NCI-H526 (cell line): ENCODE measurements around the gene RMND1.
"Not testable (repeated sequence)": the region's sequence is repeated elsewhere in the genome, so short reads cannot be mapped to it uniquely, and the experiment has no call there.

Source experiments
- DNase-seq, 2 experiments: peaks; one replicate each; lab custom pipeline; 2025; lab: John Stamatoyannopoulos, UW

Gene RMND1, protein sequence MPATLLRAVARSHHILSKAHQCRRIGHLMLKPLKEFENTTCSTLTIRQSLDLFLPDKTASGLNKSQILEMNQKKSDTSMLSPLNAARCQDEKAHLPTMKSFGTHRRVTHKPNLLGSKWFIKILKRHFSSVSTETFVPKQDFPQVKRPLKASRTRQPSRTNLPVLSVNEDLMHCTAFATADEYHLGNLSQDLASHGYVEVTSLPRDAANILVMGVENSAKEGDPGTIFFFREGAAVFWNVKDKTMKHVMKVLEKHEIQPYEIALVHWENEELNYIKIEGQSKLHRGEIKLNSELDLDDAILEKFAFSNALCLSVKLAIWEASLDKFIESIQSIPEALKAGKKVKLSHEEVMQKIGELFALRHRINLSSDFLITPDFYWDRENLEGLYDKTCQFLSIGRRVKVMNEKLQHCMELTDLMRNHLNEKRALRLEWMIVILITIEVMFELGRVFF

DNA sequence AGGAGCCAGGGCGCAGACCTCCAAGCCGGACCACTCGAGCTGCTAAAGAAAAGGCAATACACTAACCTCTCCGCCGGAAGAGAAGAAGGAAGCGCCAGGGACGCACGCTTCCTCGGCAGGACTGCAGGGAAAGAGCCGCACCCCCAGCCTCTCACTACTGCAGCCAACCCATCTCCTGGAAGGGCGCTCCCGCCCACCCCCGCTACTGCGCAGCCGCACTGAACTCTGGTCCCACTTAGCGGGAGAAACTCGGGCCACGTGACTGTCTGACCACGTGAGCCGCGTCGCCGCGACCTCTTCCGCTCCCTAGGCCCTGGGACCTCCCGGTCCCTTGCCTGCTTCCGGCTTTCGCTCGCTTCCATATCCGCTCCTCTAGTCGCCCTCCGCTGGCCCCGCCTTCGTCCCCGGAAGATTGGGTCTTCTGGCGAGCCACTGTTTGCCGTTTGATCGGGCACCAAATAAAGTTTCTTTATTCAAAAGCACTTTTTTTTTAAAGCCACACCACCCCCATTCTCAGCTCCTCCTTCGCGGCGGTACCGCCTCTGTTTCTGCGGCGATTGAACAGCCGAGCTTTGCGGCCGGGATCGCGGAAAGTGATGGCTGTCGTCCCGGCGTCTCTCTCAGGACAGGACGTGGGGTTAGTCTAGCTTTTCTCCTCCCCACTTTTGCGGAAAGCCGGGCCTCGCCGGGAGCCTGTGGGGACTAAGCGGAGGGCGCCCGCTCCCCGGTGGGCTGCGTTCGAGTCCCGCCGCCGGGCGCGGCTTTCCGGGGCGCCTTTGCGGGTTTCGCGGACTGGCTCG, at the start of gene RMND1:
Gene RMND1, minus strand, starts transcription at position 177 of the 800 bp plus-strand sequence. CDS start 6,315 bp downstream, outside the sequence.
- DNase-seq = peak; percentile 99

DNA sequence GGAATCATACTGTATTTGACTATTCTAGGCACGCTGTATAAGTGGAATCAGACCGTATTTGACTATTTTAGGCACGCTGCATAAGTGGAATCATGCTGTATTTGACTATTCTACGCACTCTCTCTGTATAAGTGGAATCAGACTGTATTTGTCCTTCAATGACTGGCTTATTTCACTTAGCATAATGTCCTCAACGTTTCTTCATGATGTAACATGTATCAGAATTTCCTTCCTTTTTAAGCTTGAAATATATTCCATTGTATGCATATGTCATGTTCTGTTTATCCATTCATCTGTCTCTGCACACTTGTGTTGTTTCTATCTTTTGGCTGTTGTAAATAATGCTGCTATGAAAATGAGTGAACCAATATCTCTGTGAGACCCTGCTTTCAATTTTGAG, 47.6 kb upstream of the RMND1 start:
- DNase-seq = no peak

DNA sequence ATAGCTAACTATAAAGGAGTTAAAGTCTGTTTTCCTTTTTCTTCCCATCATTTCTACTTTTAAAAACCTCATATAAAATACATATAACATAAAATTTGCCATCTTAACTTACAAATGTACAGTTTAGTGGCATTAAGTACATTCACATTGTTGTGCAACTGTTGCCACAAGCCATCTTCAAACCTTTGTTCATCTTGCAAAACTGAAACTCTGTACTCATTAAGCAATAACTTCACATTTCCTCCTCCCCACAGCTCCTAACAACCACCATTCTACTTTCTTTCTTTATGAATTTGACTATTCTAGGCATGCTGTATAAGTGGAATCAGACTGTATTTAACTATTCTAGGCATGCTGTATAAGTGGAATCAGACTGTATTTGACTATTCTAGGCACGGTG, 46.4 kb upstream of the RMND1 start:
- DNase-seq = no peak

DNA sequence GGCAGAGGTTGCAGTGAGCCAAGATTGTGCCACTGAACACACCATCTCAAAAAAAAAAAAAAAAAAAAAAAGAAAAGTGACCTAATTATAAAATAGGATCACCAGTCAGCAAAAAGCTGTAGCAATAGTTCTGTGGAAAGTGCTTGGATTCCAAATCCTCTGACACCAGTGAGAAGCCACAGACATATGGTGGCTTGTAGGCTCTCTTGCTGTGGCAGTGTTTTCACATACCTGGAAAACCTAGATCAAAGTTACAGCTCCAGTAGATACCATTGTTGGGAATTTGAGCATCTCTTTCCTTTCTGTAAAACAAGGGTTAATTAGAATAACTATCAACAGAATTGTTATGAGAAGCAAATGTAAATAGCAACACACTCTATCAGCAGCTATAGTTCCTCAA, 46.0 kb upstream of the RMND1 start:
- no peak for DNase-seq

DNA sequence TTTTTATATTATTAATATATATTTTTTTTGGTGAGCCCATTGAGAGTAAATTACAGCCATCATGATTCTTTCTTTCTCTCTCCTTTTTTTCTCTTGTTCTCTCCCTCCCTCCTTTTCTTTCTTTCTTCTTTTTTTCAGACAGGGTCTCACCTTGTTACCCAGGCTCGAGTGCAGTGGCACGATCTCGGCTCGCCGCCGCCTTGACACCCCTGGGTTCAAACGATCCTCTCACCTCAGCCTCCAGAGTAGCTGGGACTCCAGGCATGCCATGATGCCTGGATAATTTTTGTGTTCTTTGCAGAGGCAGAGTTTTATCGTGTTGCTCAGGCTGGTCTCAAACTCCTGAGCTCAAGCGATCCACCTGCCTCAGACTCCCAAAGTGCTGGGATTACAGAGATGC, 43.5 kb upstream of the RMND1 start:
- no peak for DNase-seq

DNA sequence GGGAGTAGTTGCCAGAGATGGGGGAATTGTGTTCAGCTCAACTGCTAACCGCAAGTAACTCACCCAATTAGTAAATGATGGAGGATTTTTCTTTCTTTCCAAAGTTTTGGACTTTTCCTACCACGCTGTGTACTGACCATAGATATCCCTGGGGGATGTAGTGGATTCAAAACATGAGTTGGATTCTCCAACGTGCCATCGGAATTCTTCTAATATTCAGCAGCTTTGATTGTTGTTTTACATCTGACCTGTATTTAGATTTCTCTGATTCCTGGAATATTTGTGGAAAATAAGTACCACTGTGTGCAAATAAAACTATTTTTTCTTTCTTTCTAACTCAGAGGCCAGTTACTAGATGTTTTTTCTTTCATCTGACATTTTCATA, 43.0 kb upstream of the RMND1 start:
- no peak for DNase-seq

DNA sequence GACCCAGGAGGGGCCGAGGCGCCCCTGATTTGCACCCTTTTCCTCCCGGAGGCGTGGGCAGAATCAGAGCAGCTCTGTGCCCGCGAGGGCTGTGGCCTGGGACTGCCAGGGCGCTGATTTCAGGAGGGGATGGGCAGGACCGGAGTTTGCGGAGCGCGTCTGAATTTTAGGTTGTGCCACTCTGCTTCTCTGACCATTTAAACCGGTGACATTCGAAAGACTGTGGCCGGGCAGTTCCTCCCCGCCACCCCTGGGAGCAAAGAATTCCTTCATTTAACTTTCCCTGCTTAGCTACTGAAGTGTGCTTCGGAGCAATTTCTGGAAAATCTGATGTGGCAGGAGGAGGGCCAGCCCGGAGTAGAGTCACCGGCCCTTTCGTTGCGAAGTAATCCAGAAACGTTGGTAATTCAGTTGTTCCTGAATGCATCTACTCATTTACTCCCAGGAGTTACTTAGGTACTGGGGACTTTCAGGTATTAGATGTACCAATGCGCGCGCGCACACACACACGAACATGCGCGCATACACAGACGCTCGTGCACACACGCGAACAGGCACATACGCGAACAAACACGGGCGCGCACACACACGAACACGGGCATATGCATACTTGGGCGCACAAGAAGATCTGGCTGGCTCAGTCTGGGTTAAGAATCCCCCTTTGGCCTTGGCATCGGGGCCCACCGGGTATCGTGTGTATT, 42.5 kb upstream of the RMND1 start:
- peak in 1 of 2 experiments; percentile 74 for DNase-seq

DNA sequence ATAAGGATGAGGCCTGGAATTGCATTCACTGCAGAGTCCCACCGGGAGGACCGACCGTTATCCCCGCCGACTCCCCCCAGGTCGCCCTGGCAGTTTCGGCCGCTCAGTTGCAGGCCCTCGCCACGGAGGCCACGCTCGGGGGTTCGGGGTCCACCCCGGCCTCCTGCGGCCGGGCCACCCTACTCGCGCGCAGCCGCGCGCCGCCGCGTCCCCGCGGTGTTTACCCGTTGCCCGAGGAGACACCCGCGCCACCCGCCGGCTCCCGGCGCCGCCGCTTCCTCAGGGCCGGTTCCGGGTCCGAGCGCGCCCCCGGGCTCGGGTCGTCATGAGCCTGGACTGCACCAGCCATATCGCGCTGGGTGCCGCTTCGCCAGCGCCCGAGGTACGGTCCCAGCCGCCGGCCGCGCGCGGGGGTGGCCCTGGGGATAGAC, 41.9 kb upstream of the RMND1 start, which contains the start of gene CCDC170:
Gene CCDC170, plus strand, starts transcription at position 214 of the 431 bp plus-strand sequence. Its CDS starts 112 bp downstream, at position 326.
- DNase-seq = peak in 1 of 2 experiments; percentile 52

DNA sequence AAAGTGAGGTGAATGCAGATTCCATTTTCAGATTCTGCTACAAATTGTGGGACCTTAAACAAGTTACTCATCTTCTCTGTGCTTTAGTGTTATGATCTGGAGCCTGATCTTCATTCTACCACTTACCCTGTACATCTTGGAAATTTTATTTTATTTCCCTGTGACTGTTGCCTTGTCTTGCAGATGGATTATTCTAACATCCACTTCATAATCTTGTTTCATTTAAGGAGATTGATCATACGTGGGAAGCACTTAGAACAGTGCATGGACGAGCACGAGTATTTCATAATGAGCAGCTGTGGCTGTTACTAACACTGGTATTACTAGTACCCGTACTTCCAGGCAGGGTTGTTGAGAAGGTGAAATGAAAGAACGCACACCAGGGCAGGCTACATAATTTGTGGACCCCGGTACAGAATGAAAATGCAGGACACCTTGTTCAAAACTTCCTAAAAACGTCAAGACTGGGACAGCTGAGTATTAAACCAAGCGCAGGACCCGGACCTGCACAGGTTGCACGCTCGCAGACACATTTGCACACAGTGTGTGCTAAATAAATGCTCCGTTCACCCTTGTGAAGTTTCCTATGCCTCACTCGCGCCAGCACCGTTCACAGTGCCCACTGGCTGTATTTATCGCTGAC, 41.4 kb upstream of the RMND1 start:
- no peak for DNase-seq

DNA sequence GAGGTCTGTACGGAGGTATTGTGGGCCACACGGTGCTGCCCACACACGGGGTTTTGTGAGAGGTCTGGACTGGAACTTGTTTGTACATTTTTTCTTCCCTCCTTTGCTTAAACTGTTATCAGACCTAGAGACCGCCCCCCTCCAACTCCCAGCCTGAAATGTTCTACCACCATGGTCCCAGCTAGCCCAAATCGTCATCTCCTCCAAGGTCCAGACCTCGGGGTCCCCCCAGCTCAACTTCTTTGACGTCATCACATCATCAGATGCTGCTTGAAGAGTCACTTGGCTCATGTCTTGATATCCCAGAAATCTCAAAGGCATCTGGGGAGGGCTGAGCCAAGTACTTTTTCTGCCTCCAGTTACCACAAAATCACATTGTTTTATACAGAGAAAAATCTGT, 39.1 kb upstream of the RMND1 start:
- DNase-seq = no peak

DNA sequence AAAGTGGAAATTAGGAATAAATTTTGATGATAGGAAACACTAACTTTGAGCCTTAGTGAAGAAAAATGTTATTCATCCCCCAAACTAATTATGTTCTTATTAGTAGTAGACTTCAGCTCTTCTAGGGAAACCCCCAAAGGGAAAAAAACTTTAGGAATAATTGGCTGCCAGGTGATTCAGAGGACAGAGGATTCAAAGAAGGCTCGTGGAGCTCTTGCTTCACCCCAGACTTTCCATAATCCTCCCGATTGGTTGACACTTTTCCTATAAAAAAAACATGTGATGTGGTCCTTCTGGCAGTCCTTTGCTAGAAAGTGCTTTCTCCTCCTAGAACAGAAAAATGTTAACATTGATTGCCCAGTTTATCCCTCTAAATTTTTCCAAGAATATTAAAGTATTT, 36.3 kb upstream of the RMND1 start:
- no peak for DNase-seq

DNA sequence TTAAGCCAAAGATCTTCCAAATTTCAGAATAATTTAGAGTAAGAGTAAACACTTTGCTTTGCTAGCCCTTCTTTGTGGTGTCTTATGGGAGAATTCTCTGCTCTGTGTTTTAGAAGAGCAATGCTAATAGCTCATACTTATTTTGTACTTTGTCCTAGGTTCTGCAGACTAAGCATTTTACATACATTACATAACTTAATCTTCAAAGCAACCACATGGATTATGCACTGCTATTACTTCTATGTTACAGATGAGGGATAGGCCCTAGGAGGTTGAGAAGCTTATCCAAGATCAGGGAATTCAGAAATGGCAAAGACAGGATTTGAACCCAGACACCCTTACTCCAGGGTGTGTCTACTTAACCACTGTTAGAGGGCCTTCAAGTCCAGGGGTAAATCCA, 32.1 kb upstream of the RMND1 start:
- no peak for DNase-seq

DNA sequence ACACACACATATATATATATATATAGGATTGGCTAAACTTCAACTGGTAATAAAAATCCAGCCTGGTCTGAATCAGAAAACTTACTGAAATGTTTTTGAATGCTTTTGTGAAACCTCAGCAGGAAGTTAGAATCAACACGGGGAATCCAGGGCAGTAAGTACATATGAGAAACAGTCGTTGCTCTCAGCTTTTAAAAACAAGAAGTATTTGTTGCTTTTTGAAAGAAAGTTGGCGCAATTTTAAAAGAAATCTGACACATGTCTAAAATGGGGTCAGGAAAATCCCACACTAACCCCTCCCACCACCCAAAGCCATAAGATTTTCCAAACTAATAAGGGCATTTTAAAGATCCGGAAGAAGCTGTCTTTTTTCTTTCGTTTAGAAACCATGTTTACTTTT, 30.4 kb upstream of the RMND1 start:
- DNase-seq = no peak

DNA sequence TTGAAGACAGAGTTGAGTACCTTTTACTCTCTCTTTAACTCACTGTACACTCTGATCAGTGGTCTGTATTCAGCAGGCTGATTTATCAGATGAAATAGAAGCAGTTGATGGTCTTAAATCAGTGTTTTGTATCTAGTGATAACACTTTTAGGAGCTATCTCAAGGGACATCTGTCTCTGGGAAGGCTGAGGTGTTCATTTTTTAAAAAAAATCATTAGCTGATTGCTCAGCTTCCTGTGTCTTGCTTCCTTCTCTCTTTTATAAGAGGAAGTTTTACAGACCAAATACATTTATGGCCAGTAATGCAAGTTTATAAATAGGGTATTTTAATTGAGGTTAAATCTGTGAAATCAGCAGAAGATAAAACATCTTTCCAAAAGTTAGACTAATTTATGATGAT, 29.9 kb upstream of the RMND1 start:
- DNase-seq = no peak

DNA sequence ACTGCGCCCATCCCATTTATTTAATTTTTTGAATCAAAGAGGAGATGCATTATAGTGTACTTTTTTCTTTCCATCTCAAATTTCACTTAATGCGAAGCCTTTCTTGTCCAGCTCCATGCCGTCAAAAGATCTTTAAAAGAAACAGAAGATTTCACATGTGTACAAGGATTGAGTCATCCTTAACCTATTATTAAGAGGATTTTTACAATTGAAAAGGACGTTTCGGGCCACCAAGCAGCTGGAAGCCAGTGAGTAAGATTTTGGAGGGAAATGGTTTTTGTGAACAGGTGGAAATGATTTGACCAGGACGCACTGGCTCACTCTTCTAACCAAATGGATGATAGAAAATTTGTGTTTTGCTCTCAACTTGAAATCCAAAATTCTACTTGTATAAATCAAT, 26.7 kb upstream of the RMND1 start:
- no peak for DNase-seq

DNA sequence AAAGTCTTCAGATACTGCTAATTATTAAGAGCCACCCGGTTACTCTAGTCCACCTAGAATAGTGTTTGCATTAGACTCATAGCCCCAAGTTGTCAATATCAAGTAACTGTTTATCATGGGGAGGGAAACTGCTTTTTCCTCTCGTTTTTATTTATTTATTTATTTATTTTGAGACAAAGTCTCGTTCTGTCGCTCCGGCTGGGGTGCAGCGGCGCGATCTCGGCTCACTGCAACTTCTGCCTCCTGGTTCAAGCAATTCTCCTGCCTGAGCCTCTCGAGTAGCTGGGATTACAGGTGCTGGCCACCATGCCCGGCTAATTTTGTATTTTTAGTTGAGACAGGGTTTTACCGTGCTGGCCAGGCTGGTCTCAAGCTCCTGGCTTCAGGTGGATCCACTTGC, 25.8 kb upstream of the RMND1 start:
- no peak for DNase-seq

DNA sequence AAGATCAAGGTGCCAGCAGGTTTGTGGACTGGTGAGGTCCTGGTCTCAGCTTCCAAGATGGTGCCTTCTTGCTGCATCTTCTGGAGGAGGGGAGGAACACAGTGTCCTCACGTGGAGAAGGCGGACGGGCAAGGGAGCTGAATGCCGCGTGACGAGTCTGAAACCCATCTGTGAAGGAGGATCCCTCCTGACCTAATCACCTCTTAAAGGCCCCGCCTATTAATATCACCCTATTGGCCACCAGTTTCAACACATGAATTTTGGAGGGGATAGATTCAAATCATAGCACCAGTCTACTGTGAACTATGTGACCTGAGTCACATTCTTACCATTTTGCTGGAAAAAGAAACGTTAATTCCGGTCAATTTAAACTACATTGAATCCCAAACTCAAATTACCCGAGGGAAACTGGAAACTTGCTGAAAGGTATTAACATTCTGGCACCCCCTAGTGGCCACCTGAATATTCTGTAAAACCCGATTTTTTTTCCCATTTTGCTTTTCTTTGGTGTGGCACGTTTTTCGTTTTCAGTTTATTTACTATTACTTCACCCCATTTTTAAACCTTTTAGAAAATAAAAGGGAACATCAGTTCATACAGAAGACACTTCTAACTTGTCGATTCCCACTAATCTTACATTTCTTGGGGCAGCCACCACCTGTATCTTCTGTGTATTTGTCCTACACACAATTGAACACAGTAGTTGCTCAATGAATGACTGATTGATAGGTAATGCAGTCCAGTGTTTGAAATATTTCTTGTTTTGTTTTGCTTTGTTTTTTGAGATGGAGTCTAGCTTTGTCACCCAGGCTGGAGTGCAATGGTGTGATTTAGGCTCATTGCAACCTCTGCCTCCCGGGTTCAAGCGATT, 24.0 kb upstream of the RMND1 start:
- DNase-seq = peak in 1 of 2 experiments; percentile 43

DNA sequence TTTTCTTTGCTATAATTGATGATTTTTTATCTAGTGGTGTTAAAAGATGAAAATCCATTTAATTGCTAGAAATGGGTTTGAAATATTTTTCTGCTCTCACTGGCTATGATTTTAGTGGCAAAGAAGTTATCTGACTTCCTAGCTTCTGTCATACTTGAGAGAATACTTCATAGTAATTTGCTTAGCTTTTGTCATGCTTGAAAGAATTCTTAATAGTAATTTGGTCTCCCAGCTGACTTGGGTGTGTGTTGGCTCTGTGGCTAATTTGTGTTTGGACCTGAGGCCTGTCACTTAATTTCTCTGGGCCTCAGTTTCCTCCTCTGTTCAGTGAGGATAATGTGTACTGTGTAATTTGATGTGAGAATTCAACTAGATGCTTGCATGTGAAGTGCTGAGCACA, 12.8 kb upstream of the RMND1 start:
- DNase-seq = no peak

DNA sequence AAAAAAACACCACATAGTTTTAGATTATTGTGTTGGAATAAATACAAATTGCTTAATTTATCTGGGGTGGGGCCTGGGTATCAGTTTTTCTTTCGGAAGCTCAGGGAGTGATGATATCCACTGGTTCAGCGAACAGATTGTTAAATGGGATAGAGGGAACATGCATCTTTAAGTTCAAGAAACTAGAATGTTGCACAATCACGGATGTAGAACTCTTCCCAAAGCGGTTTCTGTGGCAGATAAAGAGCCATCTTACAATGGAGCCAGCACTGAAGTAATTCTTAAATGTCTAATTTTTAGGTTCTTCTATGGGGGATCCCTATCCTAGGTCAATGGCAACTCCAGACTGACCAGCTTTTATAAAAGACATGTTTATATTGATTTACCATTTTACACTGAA, 9.7 kb upstream of the RMND1 start:
- DNase-seq = no peak

DNA sequence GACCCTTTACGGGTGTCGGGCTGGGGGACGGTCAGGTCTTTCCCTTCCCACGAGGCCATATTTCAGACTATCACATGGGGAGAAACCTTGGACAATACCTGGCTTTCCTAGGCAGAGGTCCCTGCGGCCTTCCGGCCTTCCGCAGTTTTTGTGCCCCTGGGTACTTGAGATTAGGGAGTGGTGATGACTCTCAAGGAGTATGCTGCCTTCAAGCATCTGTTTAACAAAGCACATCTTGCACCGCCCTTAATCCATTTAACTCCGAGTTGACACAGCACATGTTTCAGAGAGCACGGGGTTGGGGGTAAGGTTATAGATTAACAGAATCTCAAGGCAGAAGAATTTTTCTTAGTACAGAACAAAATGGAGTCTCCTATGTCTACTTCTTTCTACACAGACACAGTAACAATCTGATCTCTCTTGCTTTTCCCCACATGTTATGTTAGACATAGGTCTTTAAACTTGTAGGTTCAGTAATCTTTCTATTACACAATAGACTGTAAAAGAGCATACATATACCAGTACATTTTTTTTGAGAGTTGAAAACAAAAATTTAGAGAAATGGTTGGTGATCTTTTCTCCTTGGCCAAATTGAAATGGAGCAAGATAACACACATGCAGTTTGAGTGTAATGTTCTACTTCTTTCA, 3.9 kb upstream of the RMND1 start:
- DNase-seq = not testable (repeated sequence)
